H9 (cell line): ENCODE results near the gene ZNF423. TPM values are rescaled to one million over a fixed set of nuclear protein-coding genes. Genes with fewer than 3 reads are reported as not detected.

Experiments used
- DNase-seq: peaks from one replicate; pipeline ENCODE4 v3.0.0-alpha.2; 2017
- H2AFZ ChIP-seq: one replicate; pipeline ENCODE4 v1.6.1; 2013; ENCODE audit warnings: mild to moderate bottlenecking, low read length, control low read depth, moderate library complexity
- H2AK5ac ChIP-seq: 2 replicates; pipeline ENCODE4 v1.6.1; 2013; ENCODE audit warnings: low read length, control low read depth, mixed read lengths; ENCODE audit not compliant: insufficient read length
- H2BK120ac ChIP-seq: one replicate; pipeline ENCODE4 v1.6.1; 2013; ENCODE audit warnings: low read depth, mild to moderate bottlenecking, low read length, control low read depth, inconsistent platforms; ENCODE audit not compliant: poor library complexity, severe bottlenecking
- H2BK12ac ChIP-seq: 2 replicates; pipeline ENCODE4 v1.6.1; 2013; ENCODE audit warnings: low read length, control low read depth, mixed read lengths, low read depth; ENCODE audit not compliant: insufficient read length
- H2BK15ac ChIP-seq: 2 replicates; pipeline ENCODE4 v1.6.1; 2013; ENCODE audit warnings: low read depth, low read length, control low read depth
- H2BK20ac ChIP-seq: one replicate; pipeline ENCODE4 v1.6.1; 2013; ENCODE audit warnings: low read depth, mild to moderate bottlenecking, low read length, control low read depth, inconsistent platforms; ENCODE audit not compliant: poor library complexity, severe bottlenecking
- H2BK5ac ChIP-seq: 2 replicates; pipeline ENCODE4 v1.6.1; 2013; ENCODE audit warnings: low read length, control low read depth, mixed read lengths; ENCODE audit not compliant: insufficient read length
- H3K14ac ChIP-seq: 2 replicates; pipeline ENCODE4 v1.6.1; 2013; ENCODE audit warnings: low read length, control low read depth; ENCODE audit not compliant: insufficient read depth
- H3K18ac ChIP-seq: 2 replicates; pipeline ENCODE4 v1.6.1; 2013; ENCODE audit warnings: low read depth, mild to moderate bottlenecking, mixed read lengths, low read length, control low read depth; ENCODE audit not compliant: insufficient read length
- H3K23ac ChIP-seq: 2 replicates; pipeline ENCODE4 v1.6.1; 2013; ENCODE audit warnings: low read length, control low read depth, mixed read lengths, low read depth; ENCODE audit not compliant: insufficient read length
- H3K23me2 ChIP-seq: 2 replicates; pipeline ENCODE4 v1.6.1; 2013; ENCODE audit warnings: low read depth, mild to moderate bottlenecking, mixed read lengths, low read length, control low read depth; ENCODE audit not compliant: insufficient read length, poor library complexity, severe bottlenecking
- H3K27ac ChIP-seq: 2 replicates; pipeline ENCODE4 v1.5.1; 2013; ENCODE audit warnings: low read length, control low read depth, mixed read lengths, low read depth; ENCODE audit not compliant: insufficient read length
- H3K27me3 ChIP-seq: 2 replicates; pipeline ENCODE4 v1.6.1; 2013; ENCODE audit warnings: low read length, control low read depth, inconsistent platforms; ENCODE audit not compliant: insufficient read depth
- H3K4ac ChIP-seq: 2 replicates; pipeline ENCODE4 v1.6.1; 2013; ENCODE audit warnings: low read depth, mild to moderate bottlenecking, control low read depth, inconsistent platforms, low read length, moderate library complexity
- H3K4me1 ChIP-seq: 2 replicates; pipeline ENCODE4 v1.6.1; 2013; ENCODE audit warnings: low read length, control low read depth, inconsistent platforms; ENCODE audit not compliant: insufficient read depth
- H3K4me2 ChIP-seq: 2 replicates; pipeline ENCODE4 v1.6.1; 2013; ENCODE audit warnings: low read length, control low read depth, mixed read lengths; ENCODE audit not compliant: insufficient read length, insufficient read depth
- H3K56ac ChIP-seq: 2 replicates; pipeline ENCODE4 v1.6.1; 2013; ENCODE audit warnings: low read depth, mild to moderate bottlenecking, mixed read lengths, low read length, control low read depth; ENCODE audit not compliant: insufficient read length
- H3K79me1 ChIP-seq: 2 replicates; pipeline ENCODE4 v1.6.1; 2013; ENCODE audit warnings: low read depth, mild to moderate bottlenecking, moderate library complexity, low read length, control low read depth, inconsistent platforms; ENCODE audit not compliant: insufficient read depth, poor library complexity, severe bottlenecking
- H3K79me2 ChIP-seq: 2 replicates; pipeline ENCODE4 v1.6.1; 2013; ENCODE audit warnings: low read length, control low read depth, inconsistent platforms; ENCODE audit not compliant: insufficient read depth
- H3K9ac ChIP-seq: 2 replicates; pipeline ENCODE4 v1.6.1; 2013; ENCODE audit warnings: low read length, control low read depth, mixed read lengths; ENCODE audit not compliant: insufficient read length; ENCODE audit errors: extremely low read depth
- H3K9me3 ChIP-seq: one replicate; pipeline ENCODE4 v1.6.1; 2013; ENCODE audit warnings: low read depth, low read length, inconsistent platforms; ENCODE audit not compliant: control insufficient read depth
- H3T11ph ChIP-seq: one replicate; pipeline ENCODE4 v1.6.1; 2013; ENCODE audit warnings: mild to moderate bottlenecking, low read length, control low read depth, inconsistent platforms
- H4K20me1 ChIP-seq: one replicate; pipeline ENCODE4 v1.6.1; 2013; ENCODE audit not compliant: control insufficient read depth, insufficient read length, insufficient read depth
- H4K5ac ChIP-seq: 2 replicates; pipeline ENCODE4 v1.6.1; 2013; ENCODE audit warnings: low read depth, mild to moderate bottlenecking, mixed read lengths, low read length, control low read depth; ENCODE audit not compliant: insufficient read length
- H4K8ac ChIP-seq: replicated peaks from 2 replicates; pipeline ENCODE4 v1.6.1; 2013; ENCODE audit warnings: low read length, control low read depth, mixed read lengths, low read depth; ENCODE audit not compliant: insufficient read length
- H4K91ac ChIP-seq: 2 replicates; pipeline ENCODE4 v1.6.1; 2013; ENCODE audit warnings: low read depth, mild to moderate bottlenecking, moderate library complexity, mixed read lengths, low read length, control low read depth; ENCODE audit not compliant: insufficient read length
- H3K27ac Mint-ChIP-seq, 3 experiments: 2 replicates in 2 of 3; 3 replicates in 1 of 3; pipeline ENCODE4 v1.8.0; 2020 to 2021; ENCODE audit warnings: mixed read lengths in 3 of 3, mild to moderate bottlenecking in 1 of 3, moderate library complexity in 1 of 3
- H3K27me3 Mint-ChIP-seq: 2 replicates; pipeline ENCODE4 v1.8.0; 2021; ENCODE audit warnings: low read depth, mild to moderate bottlenecking, moderate library complexity, mixed read lengths
- H3K36me3 Mint-ChIP-seq, 3 experiments: 2 replicates in 2 of 3; 3 replicates in 1 of 3; pipeline ENCODE4 v1.8.0; 2020 to 2021; ENCODE audit warnings: low read depth in 3 of 3, mixed read lengths in 3 of 3; ENCODE audit not compliant: insufficient read depth in 1 of 3
- H3K4me1 Mint-ChIP-seq, 2 experiments: 2 replicates each; pipeline ENCODE4 v1.8.0; 2020; ENCODE audit warnings: mixed read lengths in 2 of 2
- H3K4me3 Mint-ChIP-seq, 2 experiments: 2 replicates in 1 of 2; 3 replicates in 1 of 2; pipeline ENCODE4 v1.8.0; 2020 to 2021; ENCODE audit warnings: mild to moderate bottlenecking in 2 of 2, mixed read lengths in 2 of 2, moderate library complexity in 1 of 2
- H3K9me3 Mint-ChIP-seq, 2 experiments: 2 replicates in 1 of 2; 3 replicates in 1 of 2; pipeline ENCODE4 v1.8.0; 2020; ENCODE audit warnings: mild to moderate bottlenecking in 2 of 2, mixed read lengths in 2 of 2, moderate library complexity in 1 of 2
- WGBS: extraction: QIAGEN DNeasy Blood & Tissue Kit; methylation state at CpG from one replicate; pipeline ENCODE4 v1.1.7; 2013; ENCODE audit warnings: missing lambda C conversion rate, low lambda C conversion rate, mixed read lengths; ENCODE audit not compliant: insufficient read length; ENCODE audit errors: extremely low coverage; 5-methylcytosine and 5-hydroxymethylcytosine counted together
- total RNA-seq: library from RNA; stranded (reverse); gene quantifications from 2 replicates; pipeline ENCODE4 v1.2.1, GENCODE V29; 2021
- TF ChIP-seq, protein P1 (sequence below): fragments of 200-600 bp; sonication (generic); conservative IDR thresholded peaks from 3 replicates; pipeline ENCODE4 v1.8.0; 2021; ENCODE audit warnings: antibody characterized with exemption, mild to moderate bottlenecking

The ZNF423 gene
- total RNA-seq, 1 experiment from 2014 or later = 51.5 TPM

GRCh38 chr16:49809561-49809960 lies 46.4 kb downstream of the ZNF423 start:
- Histone ChIP-seq H3K23me2 (no peaks in the 10 kb centered on the region), H4K5ac (no peak overlapping the region), H2AFZ (no peak overlapping the region), H3K9ac (no peak overlapping the region), H3K27ac (no peak overlapping the region), H3K27me3 (no peaks in the 10 kb centered on the region), H2BK15ac (no peak overlapping the region), H3K79me1 (peaks cover 6% of the 10 kb centered on the region), H3K14ac (no peak overlapping the region), H3K56ac (no peak overlapping the region), H2BK5ac (no peak overlapping the region), H4K8ac (no peak overlapping the region), H3T11ph (no peak overlapping the region), H3K9me3 (no peaks in the 10 kb centered on the region), H3K18ac (no peak overlapping the region), H4K91ac (peak overlapping the region; percentile 33), H3K4ac (no peak overlapping the region), H2BK20ac (no peak overlapping the region), H4K20me1 (no peaks in the 10 kb centered on the region), H2AK5ac (no peak overlapping the region), H3K23ac (no peak overlapping the region), H3K4me1 (peaks cover 13% of the 10 kb centered on the region), H3K4me2 (no peak overlapping the region), H2BK120ac (no peak overlapping the region), H3K79me2 (peaks cover 6% of the 10 kb centered on the region; the same call in 1 of the 2 replicates), H2BK12ac (no peak overlapping the region)
- Mint-ChIP-seq H3K9me3 (no peaks in the 10 kb centered on the region), H3K27ac (peak overlapping the region in 1 of 3 experiments; percentile 94; a peak in 1 of 7 replicates), H3K36me3 (peaks cover 0 to 11% (median 0%) of the 10 kb centered on the region in 3 experiments; a peak in 4 of 7 replicates), H3K27me3 (no peaks in the 10 kb centered on the region; the same call in 1 of the 2 replicates), H3K4me3 (no peak overlapping the region), H3K4me1 (peaks cover 40 to 47% of the 10 kb centered on the region in 2 experiments)
- no peak for DNase-seq
- WGBS = no CpG with 5 or more reads among the region's 8 CpGs
- TF ChIP-seq, protein P1, sequence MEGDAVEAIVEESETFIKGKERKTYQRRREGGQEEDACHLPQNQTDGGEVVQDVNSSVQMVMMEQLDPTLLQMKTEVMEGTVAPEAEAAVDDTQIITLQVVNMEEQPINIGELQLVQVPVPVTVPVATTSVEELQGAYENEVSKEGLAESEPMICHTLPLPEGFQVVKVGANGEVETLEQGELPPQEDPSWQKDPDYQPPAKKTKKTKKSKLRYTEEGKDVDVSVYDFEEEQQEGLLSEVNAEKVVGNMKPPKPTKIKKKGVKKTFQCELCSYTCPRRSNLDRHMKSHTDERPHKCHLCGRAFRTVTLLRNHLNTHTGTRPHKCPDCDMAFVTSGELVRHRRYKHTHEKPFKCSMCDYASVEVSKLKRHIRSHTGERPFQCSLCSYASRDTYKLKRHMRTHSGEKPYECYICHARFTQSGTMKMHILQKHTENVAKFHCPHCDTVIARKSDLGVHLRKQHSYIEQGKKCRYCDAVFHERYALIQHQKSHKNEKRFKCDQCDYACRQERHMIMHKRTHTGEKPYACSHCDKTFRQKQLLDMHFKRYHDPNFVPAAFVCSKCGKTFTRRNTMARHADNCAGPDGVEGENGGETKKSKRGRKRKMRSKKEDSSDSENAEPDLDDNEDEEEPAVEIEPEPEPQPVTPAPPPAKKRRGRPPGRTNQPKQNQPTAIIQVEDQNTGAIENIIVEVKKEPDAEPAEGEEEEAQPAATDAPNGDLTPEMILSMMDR = no peak
